ENCODE data around the gene MYEOV. TPM values are rescaled to one million over a fixed set of nuclear protein-coding genes. Genes with fewer than 3 reads are reported as not detected.

Gene MYEOV
- total RNA-seq, 3 donors from 2014 or later: 2.8 to 7.5 (median 6.2) TPM

DNA sequence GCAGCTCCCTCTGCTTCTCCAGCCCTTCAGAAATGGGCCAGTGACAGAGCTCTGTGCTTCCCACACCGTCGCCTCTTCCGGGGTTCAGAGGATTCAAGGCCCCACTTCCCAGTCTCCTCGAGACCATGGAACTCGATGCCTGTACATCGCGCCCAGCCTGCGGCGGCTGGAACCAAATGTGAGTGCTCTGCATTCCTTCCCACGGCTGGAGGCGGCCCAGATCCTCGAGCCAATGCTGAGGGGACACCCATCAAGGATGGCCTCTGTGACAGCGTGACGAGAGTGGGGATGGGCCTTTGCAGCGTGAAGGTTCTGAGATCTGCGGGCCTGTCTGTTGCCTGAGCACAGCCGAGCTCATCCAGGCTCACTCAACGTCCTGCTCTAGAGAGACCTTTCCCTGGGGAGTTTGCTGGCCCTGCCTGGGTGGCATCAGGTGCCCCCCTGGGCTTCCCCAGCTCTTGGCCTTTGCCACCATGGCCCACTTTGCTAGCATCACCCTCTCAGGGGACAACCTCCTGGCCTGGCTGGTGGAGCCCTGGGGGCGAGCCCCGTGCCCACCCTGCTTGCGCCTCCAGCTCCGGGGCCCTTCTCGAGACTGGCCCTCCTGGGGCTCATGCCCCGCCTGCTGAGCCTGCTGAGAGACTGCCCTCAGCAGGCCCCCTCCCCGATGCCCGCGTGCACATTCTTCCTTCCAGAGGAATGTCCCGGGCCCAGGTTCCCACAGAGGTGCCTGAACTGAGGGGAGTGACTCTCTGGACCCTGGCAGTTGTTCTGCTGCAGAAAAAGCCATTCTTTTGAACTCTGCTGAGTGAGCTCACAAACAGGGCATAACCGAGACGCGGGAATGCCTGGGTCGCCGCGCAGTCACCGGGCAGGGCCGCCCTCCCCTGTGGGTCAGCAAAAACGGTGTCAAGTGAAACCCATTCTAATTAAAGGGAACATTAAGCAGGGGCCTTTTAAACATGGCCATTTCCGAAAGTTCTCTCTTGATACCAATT, 7.3 kb upstream of the MYEOV start:
- ATAC-seq (no peak), DNase-seq (peak in 1 of 3 donors; percentile 48)
- intact Hi-C loops (cut with DNase I, micrococcal nuclease): loop anchor here in 1 of 2 donors (5.0 kb wide), 1 partner anchor 361 kb away; no protein-coding TSS in a partner anchor
- Histone ChIP-seq H3K36me3 (ENCODE audit: low read depth) (peaks cover 3% of the 10 kb centered on the region), H3K4me1 (ENCODE audit: low read depth) (peaks cover 32% of the 10 kb centered on the region), H3K4me3 (no peak overlapping the region), H3K9me3 (no peaks in the 10 kb centered on the region)
- no peak for TF ChIP-seq CTCF (IDR thresholded peaks at IDR 0.05)

- intact Hi-C loops (cut with DNase I, micrococcal nuclease): loop anchor here in 1 of 2 donors (5.0 kb wide), 1 partner anchor 359 kb away; no protein-coding TSS in a partner anchor
- peak; percentile 94 for ATAC-seq
- DNase-seq: peak; percentile 90 to 95 (median 93)
- Histone ChIP-seq H3K9me3 (no peaks in the 10 kb centered on the region), H3K4me3 (no peak overlapping the region), H3K4me1 (ENCODE audit: low read depth) (peaks cover 41% of the 10 kb centered on the region), H3K36me3 (ENCODE audit: low read depth) (peaks cover 3% of the 10 kb centered on the region)
- no peak for TF ChIP-seq CTCF (IDR thresholded peaks at IDR 0.05)
Observed at GRCh38 chr11:69287968-69288882, 5.7 kb upstream of the MYEOV start.

DNA sequence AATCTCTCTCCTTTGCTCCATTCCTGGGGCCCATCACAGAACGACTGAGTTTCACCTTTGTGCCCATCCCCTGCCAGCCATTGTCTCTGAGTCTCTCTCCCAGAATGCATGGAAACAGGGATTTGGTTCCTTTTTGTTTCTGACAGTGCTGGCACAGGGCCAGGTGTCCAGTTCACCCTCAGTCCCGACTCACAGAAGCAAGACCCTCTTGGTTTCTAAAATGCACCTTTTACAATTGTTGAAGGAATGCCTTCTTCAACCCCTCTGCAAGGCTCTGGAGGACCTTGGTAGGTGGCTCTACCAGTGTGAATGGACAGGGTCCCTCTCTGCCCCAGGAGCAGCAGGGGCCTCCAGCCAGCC, 5.1 kb upstream of the MYEOV start:
- ATAC-seq (no peak), DNase-seq (no peak)
- intact Hi-C loops (cut with DNase I, micrococcal nuclease): loop anchor here in 1 of 2 donors (5.0 kb wide), 1 partner anchor 358 kb away; no protein-coding TSS in a partner anchor
- no peak for TF ChIP-seq CTCF (IDR thresholded peaks at IDR 0.05)
- H3K4me1 ChIP-seq (ENCODE audit: low read depth): peaks cover 45% of the 10 kb centered on the region
- peaks cover 3% of the 10 kb centered on the region for H3K36me3 ChIP-seq (ENCODE audit: low read depth)
- H3K4me3 ChIP-seq: no peak overlapping the region
- H3K9me3 ChIP-seq: no peaks in the 10 kb centered on the region

GRCh38 chr11:69290806-69291205, 3.1 kb upstream of the MYEOV start:
- Histone ChIP-seq H3K9me3 (no peaks in the 10 kb centered on the region), H3K36me3 (ENCODE audit: low read depth) (peaks cover 3% of the 10 kb centered on the region), H3K4me3 (no peak overlapping the region), H3K4me1 (ENCODE audit: low read depth) (peaks cover 51% of the 10 kb centered on the region)
- intact Hi-C loops (cut with DNase I, micrococcal nuclease): no loop called here
- peak; percentile 55 to 77 (median 56) for DNase-seq
- TF ChIP-seq CTCF (IDR thresholded peaks at IDR 0.05): no peak
- ATAC-seq: peak; percentile 43

DNA sequence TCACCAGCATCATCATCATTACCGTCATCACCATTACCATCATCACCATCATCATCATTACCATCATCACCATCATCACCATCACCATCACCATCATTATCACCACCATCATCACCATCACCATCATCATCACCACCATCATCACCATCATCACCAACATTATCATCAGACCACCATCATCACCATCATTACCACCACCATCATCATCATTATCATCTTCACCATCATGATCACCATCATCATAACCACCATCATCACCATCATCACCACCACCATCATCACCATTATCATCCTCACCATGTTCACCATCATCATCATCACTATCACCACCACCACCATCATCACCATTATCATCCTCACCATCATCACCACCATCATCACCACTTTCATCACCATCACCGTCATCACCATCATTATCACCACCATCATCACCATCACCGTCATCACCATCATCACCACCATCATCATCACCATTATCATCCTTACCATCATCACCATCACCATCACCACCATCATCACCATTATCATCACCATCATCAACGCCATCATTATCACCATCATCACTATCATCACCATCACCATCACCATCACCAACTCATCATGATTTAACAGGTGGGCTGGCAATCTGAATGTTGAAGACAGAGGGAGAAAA, 2.4 kb upstream of the MYEOV start:
- DNase-seq: no peak
- intact Hi-C loops (cut with DNase I, micrococcal nuclease): no loop called here
- ATAC-seq: no peak
- Histone ChIP-seq H3K4me1 (ENCODE audit: low read depth) (peaks cover 59% of the 10 kb centered on the region), H3K9me3 (no peaks in the 10 kb centered on the region), H3K36me3 (ENCODE audit: low read depth) (peaks cover 3% of the 10 kb centered on the region), H3K4me3 (no peak overlapping the region)
- no peak for TF ChIP-seq CTCF (IDR thresholded peaks at IDR 0.05)

All from mucosa of descending colon (tissue), 3 donors.